OCI-LY7 (cell line): ENCODE measurements around the gene TPST1.

ENCODE experiments used
- CTCF ChIP-seq: fragments of 200-600 bp; sonication (generic); conservative IDR thresholded peaks from 2 replicates; pipeline ENCODE4 v1.5.1; 2014; ENCODE audit warnings: mild to moderate bottlenecking, antibody characterized with exemption, low read length, moderate library complexity, mixed read lengths
- EZH2phosphoT487 ChIP-seq: fragments of 200-600 bp; sonication (generic); IDR thresholded peaks from 2 replicates; pipeline ENCODE4 v1.6.1; 2018; ENCODE audit warnings: low read depth, borderline replicate concordance, mild to moderate bottlenecking, mixed run types, antibody characterized with exemption, low read length, moderate library complexity, mixed read lengths

- no peak for TF ChIP-seq CTCF
- TF ChIP-seq EZH2phosphoT487, result no peak
Measured at GRCh38 chr7:66213637-66214036, 8.5 kb downstream of the TPST1 start.
